ENCODE results near the gene CUEDC1. TPM values are rescaled to one million over a fixed set of nuclear protein-coding genes. Genes with fewer than 3 reads are reported as not detected.

CUEDC1 gene
- total and polyA plus RNA-seq, 2 of the 13 experiments (the other 11 are each of a cell fraction or from before 2014, with no cell fraction given), result 7.4 to 12.9 TPM

DNA sequence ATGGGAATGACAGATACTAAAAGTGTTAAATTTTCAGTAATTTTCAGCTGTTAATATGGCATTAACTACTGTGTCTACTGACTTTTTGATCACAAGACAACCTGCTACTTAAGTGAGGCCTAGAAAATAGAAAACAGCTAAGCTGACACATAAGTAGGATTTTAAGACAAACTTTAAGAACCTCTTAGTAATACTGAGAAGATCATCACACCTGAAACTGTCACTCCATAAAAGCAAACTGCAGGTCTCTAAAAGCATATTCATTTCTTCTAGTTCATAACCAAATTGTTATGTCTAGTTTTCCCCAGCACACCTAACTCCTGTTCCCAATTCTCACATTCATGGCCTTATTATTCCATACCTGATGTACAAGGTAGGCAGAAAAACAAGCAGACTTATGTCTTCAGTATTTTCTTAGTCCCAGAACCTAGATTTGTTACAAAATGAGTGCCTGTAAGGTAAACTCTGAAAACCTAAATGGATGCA is 43.8 kb upstream of the CUEDC1 start:
- intact Hi-C loops (cut with micrococcal nuclease; ENCODE audit: unreplicated experiment), result loop anchor here (1.0 kb wide), 2 partner anchors 107 to 114 kb away; no protein-coding TSS in a partner anchor
- ChIA-PET POLR2A (interaction anchor here (1.0 to 14.7 kb wide), 9 partner anchors 7 to 148 kb away, joined by 3 to 173 read pairs (median 11); partner anchors contain the start of genes DYNLL2, SRSF1 and VEZF1), CTCF (ENCODE audit: low intra/inter-chr PET ratio, low total read pairs) (interaction anchor here (1.3 to 1.8 kb wide), 3 partner anchors 107 to 141 kb away, joined by 3 to 12 read pairs (median 8); no protein-coding TSS in a partner anchor)
- no peak overlapping the region for H3K4me2 ChIP-seq (ENCODE audit: low read depth, low read length)
- H3K79me2 ChIP-seq (ENCODE audit: insufficient read depth, low read length), result peaks cover 19% of the 10 kb centered on the region
- no peak overlapping the region for H3K27ac ChIP-seq (ENCODE audit: extremely low read length, insufficient read depth, low read length)
- no peak overlapping the region for H2AFZ ChIP-seq (ENCODE audit: low read length)
- no peak overlapping the region for H3K4me3 ChIP-seq (replicated peaks in 1 of 3; ENCODE audit: insufficient read depth in 1 of 3, low read depth in 2 of 3, low read length in 3 of 3)
- H3K36me3 ChIP-seq (replicated peaks in 1 of 2; ENCODE audit: control insufficient read depth in 1 of 2, insufficient read depth in 2 of 2, low read length in 2 of 2), result peaks cover 1 to 29% of the 10 kb centered on the region in 2 experiments
- FAIRE-seq, result no peak
- no TSS peak for BruUV-seq (replicated peaks)
- no peak overlapping the region for H3K9ac ChIP-seq (ENCODE audit: insufficient read depth, low read depth, low read length)
- no peaks in the 10 kb centered on the region for H3K9me3 ChIP-seq (ENCODE audit: low read length)
- in situ Hi-C loops (cut with HindIII; ENCODE audit: extremely low pct_ligation_motif_present, low pct_unique_long_range_greater_than_20kb), result loop anchor here (5.0 kb wide), 1 partner anchor 137 kb away; no protein-coding TSS in a partner anchor
- no peak for ATAC-seq
- H4K20me1 ChIP-seq (ENCODE audit: insufficient read depth, low read length), result peaks cover 37% of the 10 kb centered on the region
- DNase-seq (ENCODE audit: low spot score), result no peak
- H3K27me3 ChIP-seq (ENCODE audit: control insufficient read depth in 1 of 2, insufficient read depth in 2 of 2, low read length in 2 of 2), result no peaks in the 10 kb centered on the region
- H3K4me1 ChIP-seq (ENCODE audit: insufficient read depth, low read length), result peaks cover 49% of the 10 kb centered on the region
- TF ChIP-seq PAF1 (CRISPR knock-in tag; IDR thresholded peaks at IDR 0.05), result peak; percentile 69; the same call in 1 of the 2 replicates
- TF ChIP-seq, protein P1, sequence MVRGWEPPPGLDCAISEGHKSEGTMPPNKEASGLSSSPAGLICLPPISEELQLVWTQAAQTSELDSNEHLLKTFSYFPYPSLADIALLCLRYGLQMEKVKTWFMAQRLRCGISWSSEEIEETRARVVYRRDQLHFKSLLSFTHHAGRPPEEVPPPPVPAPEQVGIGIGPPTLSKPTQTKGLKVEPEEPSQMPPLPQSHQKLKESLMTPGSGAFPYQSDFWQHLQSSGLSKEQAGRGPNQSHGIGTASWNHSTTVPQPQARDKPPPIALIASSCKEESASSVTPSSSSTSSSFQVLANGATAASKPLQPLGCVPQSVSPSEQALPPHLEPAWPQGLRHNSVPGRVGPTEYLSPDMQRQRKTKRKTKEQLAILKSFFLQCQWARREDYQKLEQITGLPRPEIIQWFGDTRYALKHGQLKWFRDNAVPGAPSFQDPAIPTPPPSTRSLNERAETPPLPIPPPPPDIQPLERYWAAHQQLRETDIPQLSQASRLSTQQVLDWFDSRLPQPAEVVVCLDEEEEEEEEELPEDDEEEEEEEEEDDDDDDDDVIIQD (CRISPR knock-in tag; IDR thresholded peaks at IDR 0.05; ENCODE audit: low read depth), result no peak
- TF ChIP-seq XRCC5 (optimal IDR thresholded peaks at IDR 0.05; ENCODE audit: low read length), result no peak
- TF ChIP-seq SNAI1 (CRISPR knock-in tag; IDR thresholded peaks at IDR 0.05; ENCODE audit: borderline replicate concordance), result no peak
- TF ChIP-seq PPARG (CRISPR knock-in tag; conservative IDR thresholded peaks at IDR 0.05), result no peak
- no peak for TF ChIP-seq NFYB (CRISPR knock-in tag; IDR thresholded peaks at IDR 0.05)
- TF ChIP-seq TP53 (CRISPR knock-in tag; conservative IDR thresholded peaks at IDR 0.05), result no peak
- peak in 1 of 2 experiments; percentile 9; a peak in 1 of 4 replicates for TF ChIP-seq POLR2A (IDR thresholded peaks at IDR 0.05; ENCODE audit: insufficient read depth in 1 of 2, low read depth in 2 of 2, low read length in 2 of 2)
- no peak for TF ChIP-seq PHF20 (CRISPR knock-in tag; IDR thresholded peaks at IDR 0.05)
- TF ChIP-seq, protein P2, sequence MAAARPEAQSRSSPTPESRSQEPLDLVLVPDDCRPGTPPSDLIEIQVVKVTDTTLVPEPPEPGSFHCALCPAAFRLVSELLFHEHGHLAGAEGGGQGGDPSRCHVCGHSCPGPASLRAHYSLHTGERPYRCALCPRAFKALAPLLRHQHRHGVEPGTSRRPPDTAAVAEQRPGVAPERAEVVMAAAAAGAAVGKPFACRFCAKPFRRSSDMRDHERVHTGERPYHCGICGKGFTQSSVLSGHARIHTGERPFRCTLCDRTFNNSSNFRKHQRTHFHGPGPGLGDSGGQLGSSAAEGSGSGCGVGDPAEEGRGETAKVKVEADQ (CRISPR knock-in tag; IDR thresholded peaks at IDR 0.05; ENCODE audit: borderline replicate concordance), result no peak
- TF ChIP-seq YY1 (IDR thresholded peaks at IDR 0.05; ENCODE audit: insufficient read depth, insufficient replicate concordance, low read depth, low read length), result peak; percentile 9
- TF ChIP-seq SIX1 (CRISPR knock-in tag; IDR thresholded peaks at IDR 0.05; ENCODE audit: borderline replicate concordance), result no peak
- peak; percentile 30; the same call in 1 of the 2 replicates for TF ChIP-seq ARID2 (CRISPR knock-in tag; IDR thresholded peaks at IDR 0.05; ENCODE audit: borderline replicate concordance)
- TF ChIP-seq, protein P3, sequence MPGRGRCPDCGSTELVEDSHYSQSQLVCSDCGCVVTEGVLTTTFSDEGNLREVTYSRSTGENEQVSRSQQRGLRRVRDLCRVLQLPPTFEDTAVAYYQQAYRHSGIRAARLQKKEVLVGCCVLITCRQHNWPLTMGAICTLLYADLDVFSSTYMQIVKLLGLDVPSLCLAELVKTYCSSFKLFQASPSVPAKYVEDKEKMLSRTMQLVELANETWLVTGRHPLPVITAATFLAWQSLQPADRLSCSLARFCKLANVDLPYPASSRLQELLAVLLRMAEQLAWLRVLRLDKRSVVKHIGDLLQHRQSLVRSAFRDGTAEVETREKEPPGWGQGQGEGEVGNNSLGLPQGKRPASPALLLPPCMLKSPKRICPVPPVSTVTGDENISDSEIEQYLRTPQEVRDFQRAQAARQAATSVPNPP (CRISPR knock-in tag; IDR thresholded peaks at IDR 0.05), result 0 out of 2 replicates have a peak, but pooled peaks have one; percentile 34
- TF ChIP-seq, protein P4, sequence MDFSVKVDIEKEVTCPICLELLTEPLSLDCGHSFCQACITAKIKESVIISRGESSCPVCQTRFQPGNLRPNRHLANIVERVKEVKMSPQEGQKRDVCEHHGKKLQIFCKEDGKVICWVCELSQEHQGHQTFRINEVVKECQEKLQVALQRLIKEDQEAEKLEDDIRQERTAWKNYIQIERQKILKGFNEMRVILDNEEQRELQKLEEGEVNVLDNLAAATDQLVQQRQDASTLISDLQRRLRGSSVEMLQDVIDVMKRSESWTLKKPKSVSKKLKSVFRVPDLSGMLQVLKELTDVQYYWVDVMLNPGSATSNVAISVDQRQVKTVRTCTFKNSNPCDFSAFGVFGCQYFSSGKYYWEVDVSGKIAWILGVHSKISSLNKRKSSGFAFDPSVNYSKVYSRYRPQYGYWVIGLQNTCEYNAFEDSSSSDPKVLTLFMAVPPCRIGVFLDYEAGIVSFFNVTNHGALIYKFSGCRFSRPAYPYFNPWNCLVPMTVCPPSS (IDR thresholded peaks at IDR 0.05), result no peak
- TF ChIP-seq CC2D1A (CRISPR knock-in tag; IDR thresholded peaks at IDR 0.05), result no peak
- TF ChIP-seq, protein P5, sequence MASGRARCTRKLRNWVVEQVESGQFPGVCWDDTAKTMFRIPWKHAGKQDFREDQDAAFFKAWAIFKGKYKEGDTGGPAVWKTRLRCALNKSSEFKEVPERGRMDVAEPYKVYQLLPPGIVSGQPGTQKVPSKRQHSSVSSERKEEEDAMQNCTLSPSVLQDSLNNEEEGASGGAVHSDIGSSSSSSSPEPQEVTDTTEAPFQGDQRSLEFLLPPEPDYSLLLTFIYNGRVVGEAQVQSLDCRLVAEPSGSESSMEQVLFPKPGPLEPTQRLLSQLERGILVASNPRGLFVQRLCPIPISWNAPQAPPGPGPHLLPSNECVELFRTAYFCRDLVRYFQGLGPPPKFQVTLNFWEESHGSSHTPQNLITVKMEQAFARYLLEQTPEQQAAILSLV (CRISPR knock-in tag; IDR thresholded peaks at IDR 0.05; ENCODE audit: borderline replicate concordance), result no peak
- no peak for TF ChIP-seq ZNF274 (CRISPR knock-in tag; IDR thresholded peaks at IDR 0.05)
- no peak for TF ChIP-seq ZNF577 (CRISPR knock-in tag; IDR thresholded peaks at IDR 0.05; ENCODE audit: borderline replicate concordance, low read depth)
- TF ChIP-seq SOX5 (CRISPR knock-in tag; IDR thresholded peaks at IDR 0.05; ENCODE audit: borderline replicate concordance), result no peak

All from HepG2 (cell line).